NB4 (cell line): Measurements from ENCODE around the gene ZNF620.

Source experiments
- DNase-seq: peaks from one replicate; pipeline ENCODE4 v3.0.0; 2010; ENCODE audit warnings: low read depth
- H3K4me3 ChIP-seq: one replicate; pipeline ENCODE4 v1.5.1; 2011; ENCODE audit warnings: mild to moderate bottlenecking, low read depth, low read length, moderate library complexity
- CTCF ChIP-seq: IDR thresholded peaks from one replicate; pipeline ENCODE4 v1.5.1; 2012; ENCODE audit warnings: low read depth, low read length
- MAX ChIP-seq: IDR thresholded peaks from 2 replicates; pipeline ENCODE4 v1.6.1; 2011; ENCODE audit warnings: low read depth, low read length
- MYC ChIP-seq: IDR thresholded peaks from 2 replicates; pipeline ENCODE4 v1.6.1; 2011; ENCODE audit warnings: low read depth, low read length
- POLR2A ChIP-seq: IDR thresholded peaks from 2 replicates; pipeline ENCODE4 v1.6.1; 2011; ENCODE audit warnings: mild to moderate bottlenecking; ENCODE audit not compliant: insufficient read length; ENCODE audit errors: extremely low read depth

Gene ZNF620

GRCh38 chr3:40518848-40519247 is 13.0 kb downstream of the ZNF620 start:
- DNase-seq, result no peak

GRCh38 chr3:40521254-40521653 is 15.4 kb downstream of the ZNF620 start:
- DNase-seq, result no peak
- H3K4me3 ChIP-seq, result no peak overlapping the region
- TF ChIP-seq MYC, result no peak
- TF ChIP-seq MAX, result no peak
- TF ChIP-seq POLR2A, result no peak
- TF ChIP-seq CTCF, result no peak

More at GRCh38 chr3:40518848-40519247, 13.0 kb downstream of the ZNF620 start:
- no peak overlapping the region for H3K4me3 ChIP-seq
- TF ChIP-seq MAX (no peak), CTCF (no peak), MYC (no peak), POLR2A (no peak)

- TF ChIP-seq MYC (no peak), POLR2A (no peak)
- no peak overlapping the region for H3K4me3 ChIP-seq
- DNase-seq, result peak; percentile 11
Measured at GRCh38 chr3:40523781-40524180, 17.9 kb downstream of the ZNF620 start.

- TF ChIP-seq MYC (no peak), CTCF (no peak), MAX (no peak), POLR2A (no peak)
- no peak for DNase-seq
- H3K4me3 ChIP-seq, result peak overlapping the region; percentile 55
Measured at GRCh38 chr3:40524222-40524567, 18.4 kb downstream of the ZNF620 start.

- H3K4me3 ChIP-seq, result peak within 1 kb of the TSS; percentile 90
- peak; percentile 89 for DNase-seq
- TF ChIP-seq MYC, result peak; percentile 57; the same call in 1 of the 2 replicates
- TF ChIP-seq MAX, result peak; percentile 75
- no peak for TF ChIP-seq CTCF
- peak; percentile 87 for TF ChIP-seq POLR2A
Measured at GRCh38 chr3:40524568-40525285, 18.9 kb downstream of the ZNF620 start, which contains the start of gene ZNF621. ZNF621 (plus strand) TSS chr3:40524960; CDS start chr3:40525841, 881 bp downstream.

GRCh38 chr3:40528426-40528825 is 22.6 kb downstream of the ZNF620 start:
- TF ChIP-seq MYC, result no peak
- TF ChIP-seq MAX, result no peak
- TF ChIP-seq POLR2A, result no peak
- no peak for TF ChIP-seq CTCF
- no peak overlapping the region for H3K4me3 ChIP-seq
- no peak for DNase-seq
